ENCODE data around the gene MOGAT2.

- TF ChIP-seq CTCF (IDR thresholded peaks at IDR 0.05; ENCODE audit: poor library complexity), result no peak
- no peak for TF ChIP-seq EZH2 (IDR thresholded peaks at IDR 0.05; ENCODE audit: borderline replicate concordance)
Observed at GRCh38 chr11:75678620-75679259, 38.9 kb upstream of the MOGAT2 start.

Data from hepatocyte (in vitro differentiated cells).